ENCODE data around the gene RASSF10. TPM values are rescaled to one million over a fixed set of nuclear protein-coding genes. Genes with fewer than 3 reads are reported as not detected.

Gene RASSF10
- total RNA-seq, 1 experiment from 2014 or later, result 2.4 TPM

GRCh38 chr11:12979928-12980689 lies 29.0 kb upstream of the RASSF10 start:
- H3K9me3 Mint-ChIP-seq, result no peaks in the 10 kb centered on the region; a peak in 1 of 5 replicates

More at GRCh38 chr11:12979928-12980689, 29.0 kb upstream of the RASSF10 start:
- H2BK120ac ChIP-seq (ENCODE audit: low read depth, low read length, poor library complexity, severe bottlenecking), result no peak overlapping the region
- H3K23me2 ChIP-seq (ENCODE audit: insufficient read length, low read depth, low read length, poor library complexity, severe bottlenecking), result no peaks in the 10 kb centered on the region
- no peak overlapping the region for H3K18ac ChIP-seq (ENCODE audit: insufficient read length, low read depth, low read length)
- no peak overlapping the region for H4K5ac ChIP-seq (ENCODE audit: insufficient read length, low read depth, low read length)
- WGBS (ENCODE audit: extremely low coverage, insufficient read length, low lambda C conversion rate), result no CpG with 5 or more reads among the region's 8 CpGs
- no peak overlapping the region for H3K4ac ChIP-seq (ENCODE audit: low read depth, low read length)
- Mint-ChIP-seq H3K4me1 (peaks cover 14% of the 10 kb centered on the region in 2 experiments), H3K27me3 (ENCODE audit: low read depth) (peaks cover 8% of the 10 kb centered on the region), H3K27ac (no peak overlapping the region), H3K36me3 (ENCODE audit: insufficient read depth in 1 of 3, low read depth in 3 of 3) (no peaks in the 10 kb centered on the region), H3K4me3 (no peak overlapping the region)
- no peak for TF ChIP-seq CTCF (conservative IDR thresholded peaks at IDR 0.05)
- no peaks in the 10 kb centered on the region for H3K79me2 ChIP-seq (ENCODE audit: insufficient read depth, low read length)
- no peak overlapping the region for H2BK15ac ChIP-seq (ENCODE audit: low read depth, low read length)
- H2BK5ac ChIP-seq (ENCODE audit: insufficient read length, low read length), result no peak overlapping the region
- no peaks in the 10 kb centered on the region for H3K79me1 ChIP-seq (ENCODE audit: insufficient read depth, low read depth, low read length, poor library complexity, severe bottlenecking)
- no peak overlapping the region for H3K27ac ChIP-seq (ENCODE audit: insufficient read length, low read depth, low read length)
- no peak overlapping the region for H2BK12ac ChIP-seq (ENCODE audit: insufficient read length, low read depth, low read length)
- no peak overlapping the region for H2AK5ac ChIP-seq (ENCODE audit: insufficient read length, low read length)
- DNase-seq, result no peak
- H3K9ac ChIP-seq (ENCODE audit: extremely low read depth, insufficient read length, low read length), result no peak overlapping the region
- no peak overlapping the region for H4K8ac ChIP-seq (replicated peaks; ENCODE audit: insufficient read length, low read depth, low read length)
- no peak overlapping the region for H3K4me2 ChIP-seq (ENCODE audit: insufficient read depth, insufficient read length, low read length)
- H3T11ph ChIP-seq (ENCODE audit: low read length), result no peak overlapping the region
- no peaks in the 10 kb centered on the region for H3K9me3 ChIP-seq (ENCODE audit: control insufficient read depth, low read depth, low read length)
- H3K56ac ChIP-seq (ENCODE audit: insufficient read length, low read depth, low read length), result no peak overlapping the region
- H4K91ac ChIP-seq (ENCODE audit: insufficient read length, low read depth, low read length), result no peak overlapping the region
- H3K4me1 ChIP-seq (ENCODE audit: insufficient read depth, low read length), result no peaks in the 10 kb centered on the region
- H2BK20ac ChIP-seq (ENCODE audit: low read depth, low read length, poor library complexity, severe bottlenecking), result no peak overlapping the region
- H3K23ac ChIP-seq (ENCODE audit: insufficient read length, low read depth, low read length), result no peak overlapping the region
- no peak overlapping the region for H3K14ac ChIP-seq (ENCODE audit: insufficient read depth, low read length)
- no peaks in the 10 kb centered on the region for H3K27me3 ChIP-seq (ENCODE audit: insufficient read depth, low read length)
- H4K20me1 ChIP-seq (ENCODE audit: control insufficient read depth, insufficient read depth, insufficient read length), result no peaks in the 10 kb centered on the region
- H2AFZ ChIP-seq (ENCODE audit: low read length), result no peak overlapping the region

All from H9 (cell line).